Activated effector memory CD4-positive, alpha-beta T cell treated with Interleukin-2 at 50 U/mL for 16 hours (primary cell): ENCODE data around the gene GORASP1.

Experiments used
- DNase-seq: peaks from one replicate; pipeline ENCODE4 v3.0.0-alpha.2; 2020

GORASP1 gene

GRCh38 chr3:39101022-39101689 lies 6.3 kb downstream of the GORASP1 start:
- DNase-seq, result no peak

- DNase-seq, result no peak
Measured at GRCh38 chr3:39100500-39100886, 6.9 kb downstream of the GORASP1 start.

DNA sequence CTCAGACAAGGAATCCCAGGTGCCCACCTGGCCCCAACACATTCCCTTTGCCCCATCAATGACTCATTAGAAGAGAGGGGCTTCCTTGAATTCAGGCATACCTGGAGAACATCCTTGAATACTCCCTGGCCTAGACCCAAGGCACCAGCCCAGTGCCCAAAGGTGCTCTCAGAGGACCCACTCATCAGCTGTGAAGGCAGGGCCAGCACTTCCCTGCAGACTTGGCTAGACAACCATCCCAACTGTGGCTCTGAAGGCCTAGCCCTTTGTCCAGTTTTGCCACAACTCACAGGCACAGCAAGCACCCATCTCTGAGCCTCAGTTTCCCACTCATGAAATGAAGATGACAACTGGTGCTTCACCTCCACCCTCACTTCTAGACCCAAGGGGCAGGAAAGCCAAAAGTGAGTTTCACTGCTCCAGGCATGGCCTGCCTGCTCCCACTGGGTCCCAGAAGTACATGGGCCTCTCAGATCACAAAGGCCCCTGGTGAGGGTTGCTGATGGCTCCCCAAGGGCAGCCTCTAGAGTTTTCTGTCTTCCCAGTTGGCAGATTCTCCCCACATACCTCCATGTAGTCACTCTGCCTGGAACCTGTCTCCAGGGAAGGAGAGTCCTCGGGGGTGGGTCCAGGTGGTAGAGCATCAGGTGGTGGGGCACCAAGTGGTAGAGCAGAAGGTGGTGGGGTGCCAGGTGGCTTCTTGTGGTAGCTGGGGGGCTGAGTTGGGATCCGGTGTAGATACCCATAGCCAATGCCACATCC lies 7.5 kb downstream of the GORASP1 start:
- DNase-seq, result no peak

DNA sequence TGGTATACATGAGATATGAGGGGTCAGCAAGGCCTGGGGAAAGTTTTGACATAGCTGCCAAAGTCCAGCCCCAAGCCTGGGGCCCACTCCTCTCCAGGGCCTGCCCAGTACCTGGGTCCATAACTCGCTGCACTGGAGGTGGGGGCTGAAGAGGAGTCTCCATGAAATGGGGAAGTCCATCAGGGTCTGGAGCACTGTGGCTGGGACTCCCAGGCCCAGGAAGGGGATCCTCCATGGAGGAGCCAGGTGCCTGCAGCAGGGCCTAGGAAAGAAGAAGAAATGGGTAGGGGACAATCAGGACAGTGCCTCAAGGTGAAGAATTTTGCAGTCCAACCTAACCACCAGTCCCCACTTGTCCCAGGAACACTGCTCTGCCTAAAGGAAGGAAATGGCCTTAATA lies 8.2 kb downstream of the GORASP1 start:
- DNase-seq, result no peak

DNA sequence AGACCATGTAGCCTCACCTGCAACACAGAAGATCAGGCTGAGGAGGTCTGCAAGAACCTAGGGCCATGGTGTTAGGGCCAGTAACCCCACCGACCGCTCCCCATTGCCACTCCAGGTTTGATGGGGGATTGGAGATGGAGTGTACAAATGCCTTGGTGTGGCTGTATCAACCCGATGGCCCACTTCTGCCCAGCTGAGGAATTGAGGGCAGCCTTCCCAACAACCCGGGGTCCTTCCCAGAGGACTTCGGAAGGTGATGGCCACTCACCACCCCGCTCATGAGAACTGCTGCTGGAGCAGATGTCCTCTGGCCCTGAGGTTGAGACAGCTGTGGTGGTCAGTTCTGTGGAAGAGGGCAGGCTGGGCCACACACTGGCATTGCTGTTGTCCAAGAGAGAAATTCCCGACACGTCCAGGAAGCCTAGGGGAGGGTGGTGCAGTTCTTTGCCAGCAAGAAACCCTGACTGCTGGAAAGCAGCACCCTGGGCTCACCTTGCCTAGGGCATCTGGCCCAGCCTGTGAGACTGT lies 8.9 kb downstream of the GORASP1 start:
- no peak for DNase-seq

DNA sequence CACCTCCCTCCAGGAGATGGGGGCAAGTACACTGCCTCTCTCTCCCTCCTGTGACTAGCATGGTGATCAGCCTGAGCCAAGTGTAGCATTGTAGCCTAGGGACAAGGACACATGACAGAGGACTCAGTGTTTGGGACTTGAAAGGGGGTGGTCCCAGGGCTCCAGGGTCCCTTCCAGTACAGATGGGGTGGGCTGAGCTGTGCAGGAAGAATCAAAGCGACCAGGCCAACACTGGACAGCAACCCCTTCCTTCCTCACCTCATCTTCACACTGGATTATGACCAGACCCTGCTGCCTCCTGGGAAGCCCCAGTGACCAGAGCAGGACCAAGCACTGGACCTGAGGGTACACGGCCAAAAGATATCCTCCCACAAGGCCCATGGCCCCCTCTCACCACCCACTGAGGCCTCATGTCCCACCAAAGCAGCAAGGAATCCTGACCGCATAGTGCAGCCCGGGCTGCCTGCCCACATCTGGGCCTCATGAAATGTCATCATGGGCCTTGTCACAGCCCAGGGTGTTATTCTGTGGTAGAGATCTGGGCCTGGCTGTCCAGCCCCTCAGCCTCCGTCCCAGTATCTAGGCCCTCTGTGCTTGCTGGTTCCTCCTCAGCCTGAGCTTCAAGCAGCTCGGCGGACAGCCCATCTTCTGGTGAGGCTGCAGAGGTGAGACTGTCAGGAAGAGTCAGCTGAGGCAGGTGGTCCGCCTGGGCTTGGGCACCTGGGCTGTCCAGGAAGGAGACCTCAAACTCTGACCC lies 9.5 kb downstream of the GORASP1 start:
- DNase-seq, result no peak

DNA sequence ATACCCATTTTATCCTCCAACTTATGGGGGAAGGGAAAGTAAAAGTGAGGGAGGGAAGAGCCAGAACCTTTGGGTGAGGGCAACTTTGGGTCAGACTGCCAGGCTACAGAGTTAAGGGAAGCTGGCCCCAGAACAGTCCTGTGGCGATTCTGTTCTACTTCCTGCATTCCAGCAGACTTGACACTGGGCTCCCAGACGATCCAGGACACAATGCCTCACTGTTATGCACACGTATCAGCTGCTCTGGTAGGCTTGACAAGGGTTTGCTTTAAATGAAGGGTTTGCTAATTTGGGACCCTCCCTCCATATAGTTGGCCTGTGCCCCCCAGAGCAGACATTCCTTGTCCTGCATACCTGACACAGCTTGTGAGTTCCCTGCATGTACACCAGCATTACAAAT lies 10.7 kb downstream of the GORASP1 start:
- DNase-seq, result no peak

DNA sequence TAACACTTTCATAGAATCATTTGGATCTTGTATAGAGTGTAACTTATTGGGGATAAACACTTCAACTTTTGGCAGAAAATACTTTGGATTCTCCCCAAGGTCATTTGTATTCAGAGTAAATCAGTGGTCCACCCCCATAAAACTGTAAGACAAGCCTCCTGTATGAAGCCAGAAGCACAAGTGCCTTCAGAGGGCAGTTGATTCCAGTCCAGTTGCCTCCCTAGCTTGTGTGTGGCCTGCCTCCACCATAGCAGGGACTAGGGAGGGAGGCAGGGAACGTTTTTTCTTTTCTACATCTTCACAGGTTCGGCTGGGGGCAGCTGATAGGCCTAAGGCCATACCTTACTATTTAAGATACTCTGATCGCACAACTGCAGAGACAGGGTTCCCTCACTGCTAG lies 11.6 kb downstream of the GORASP1 start:
- DNase-seq, result no peak

GRCh38 chr3:39094851-39095677 lies 12.4 kb downstream of the GORASP1 start:
- DNase-seq, result no peak

DNA sequence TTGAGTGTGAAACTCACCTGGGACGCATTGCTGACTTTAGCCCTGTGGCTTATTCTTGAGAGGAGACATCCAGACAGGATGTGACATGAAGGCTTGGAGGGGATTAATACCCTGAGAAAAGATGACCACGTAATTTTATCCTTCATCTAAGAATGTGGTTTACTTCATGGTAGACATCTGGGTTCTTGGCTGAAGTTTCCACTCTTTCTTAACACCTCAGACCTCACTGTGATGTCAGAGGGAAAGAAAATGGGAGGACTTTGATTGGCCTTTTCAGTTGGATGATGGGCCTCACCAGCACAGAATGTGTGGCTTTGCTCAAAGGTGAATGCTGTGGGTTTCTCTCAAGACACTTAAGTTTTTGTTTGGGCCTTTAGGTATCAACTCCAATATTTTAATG lies 16.5 kb downstream of the GORASP1 start:
- no peak for DNase-seq

GRCh38 chr3:39088889-39089288 lies 18.5 kb downstream of the GORASP1 start:
- no peak for DNase-seq

DNA sequence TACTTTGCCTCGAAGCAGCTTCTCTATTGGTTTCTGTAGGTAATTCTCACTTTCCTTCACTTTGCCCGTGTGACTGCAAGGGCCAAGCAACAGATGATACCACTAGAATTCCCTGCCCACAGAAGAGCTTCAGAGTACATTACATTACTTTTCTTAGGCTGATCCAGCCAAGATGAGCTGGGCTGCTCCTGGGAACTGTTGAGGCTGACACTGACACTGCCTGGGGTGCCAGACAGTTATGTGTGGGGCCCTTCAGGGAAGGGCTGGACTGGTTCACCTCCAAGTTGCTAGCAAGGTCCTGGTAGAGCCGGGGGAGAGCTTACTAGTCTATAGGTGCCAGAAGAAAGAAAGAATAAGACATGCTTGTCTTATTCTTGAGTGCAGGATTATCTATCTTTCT lies 19.0 kb downstream of the GORASP1 start:
- DNase-seq, result no peak

DNA sequence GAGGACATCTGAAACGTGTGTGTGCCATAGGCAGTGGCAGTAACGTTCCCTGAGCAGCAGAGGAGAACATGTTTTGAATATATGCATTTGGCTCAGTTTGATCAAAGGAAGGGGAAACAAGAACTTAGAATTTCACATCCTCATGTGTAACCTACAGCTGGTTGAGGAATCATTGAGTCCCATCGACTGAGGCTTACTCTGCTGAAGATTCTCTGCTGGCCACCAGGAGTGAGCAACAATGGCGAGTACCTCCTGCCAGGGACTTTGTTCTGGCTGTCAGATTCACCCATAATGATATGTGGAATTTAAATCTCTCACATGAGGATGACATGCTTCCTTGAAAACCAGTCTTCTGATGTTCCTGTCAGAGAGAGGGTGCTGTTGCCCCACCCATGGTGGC lies 21.3 kb downstream of the GORASP1 start:
- DNase-seq, result no peak

DNA sequence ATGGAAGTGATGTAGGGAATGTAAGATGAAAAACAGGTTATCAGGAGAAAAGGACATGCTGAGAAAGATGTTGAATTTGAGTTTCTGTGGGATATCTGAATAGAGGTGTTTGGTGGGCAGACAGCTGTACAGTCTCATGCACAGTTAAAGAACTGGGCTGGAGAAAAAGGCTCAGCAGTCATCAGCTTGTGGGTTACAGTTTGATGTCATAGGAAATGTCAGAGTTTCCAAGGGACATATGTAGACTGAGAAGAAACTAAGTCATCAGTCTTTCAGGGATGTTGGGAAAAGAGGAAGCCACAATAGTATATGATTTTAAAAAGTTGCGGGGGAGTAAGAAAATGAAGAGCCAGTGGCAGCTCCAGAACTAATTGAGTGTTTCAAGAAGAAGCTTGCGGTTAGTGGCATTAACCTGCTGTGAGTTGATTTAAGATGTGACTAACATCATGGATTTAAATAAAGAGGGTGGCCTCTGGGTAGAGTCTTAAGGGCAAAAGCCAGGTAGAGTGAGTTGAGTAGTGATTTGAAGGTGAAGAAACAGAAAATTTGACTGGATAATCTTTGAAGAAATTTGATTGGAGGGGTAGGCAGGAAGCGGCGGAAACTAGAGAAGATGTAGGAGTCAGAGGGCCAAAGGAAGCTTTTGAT lies 24.6 kb downstream of the GORASP1 start:
- DNase-seq, result no peak

DNA sequence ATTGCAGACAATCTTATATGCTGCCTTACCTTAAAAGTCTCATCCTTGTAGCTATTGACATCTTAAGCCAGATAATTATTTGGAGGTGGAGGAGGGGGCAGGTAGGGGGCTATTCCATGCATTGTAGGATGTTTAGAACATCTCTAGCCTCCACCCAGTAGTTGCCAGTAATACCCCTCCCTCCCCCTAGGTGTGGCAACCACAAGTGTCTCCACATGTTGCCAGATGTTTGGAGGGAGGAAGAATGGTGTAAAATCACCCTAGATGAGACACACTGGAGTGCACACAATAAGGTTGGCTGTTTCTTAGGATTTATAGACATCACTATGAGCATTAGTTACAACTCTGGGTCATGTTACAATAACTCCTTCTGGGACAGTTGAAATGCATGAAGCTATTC lies 27.4 kb downstream of the GORASP1 start:
- DNase-seq, result no peak

DNA sequence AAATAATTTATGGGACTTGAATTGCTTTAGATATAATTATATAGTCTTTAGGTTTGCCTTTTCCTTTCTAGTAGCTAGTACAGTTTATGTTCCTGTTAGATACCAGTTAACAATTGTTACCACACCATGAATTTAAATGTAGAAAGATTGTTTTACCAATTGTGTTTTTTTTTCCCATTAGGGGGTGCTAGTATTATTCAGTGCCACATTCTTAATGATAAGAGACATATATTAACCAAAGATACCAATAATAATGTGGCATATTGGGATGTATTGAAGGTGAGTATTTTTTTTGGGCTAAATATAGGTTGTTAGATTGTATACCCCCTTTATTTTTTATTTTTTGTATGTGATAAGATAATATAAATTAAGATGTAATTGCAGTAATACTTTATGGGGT lies 27.9 kb downstream of the GORASP1 start:
- DNase-seq, result no peak

GRCh38 chr3:39075910-39076309 lies 31.5 kb downstream of the GORASP1 start:
- no peak for DNase-seq

GRCh38 chr3:39068556-39068955 lies 38.9 kb downstream of the GORASP1 start:
- no peak for DNase-seq

DNA sequence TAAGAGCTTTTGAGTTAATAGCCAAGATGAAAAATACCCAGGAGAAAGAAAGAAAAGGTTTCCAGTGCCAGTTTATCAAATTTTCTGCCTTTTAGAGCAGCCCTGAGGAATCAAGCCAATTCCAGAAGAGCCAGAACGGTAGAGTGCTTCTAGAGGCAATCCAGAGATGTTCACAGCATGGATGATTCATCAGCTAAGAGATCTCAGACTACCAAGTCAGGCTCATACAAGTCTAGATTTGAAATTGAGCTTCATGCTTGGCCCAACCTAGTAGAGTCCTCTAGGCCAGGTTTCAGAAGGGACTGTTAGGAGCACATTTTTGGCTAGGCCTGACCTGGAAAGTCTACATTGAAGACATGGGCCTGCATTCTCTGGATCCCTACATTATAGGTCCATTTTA lies 40.1 kb downstream of the GORASP1 start:
- DNase-seq, result no peak

- no peak for DNase-seq
Measured at GRCh38 chr3:39065197-39065596, 42.2 kb downstream of the GORASP1 start.

DNA sequence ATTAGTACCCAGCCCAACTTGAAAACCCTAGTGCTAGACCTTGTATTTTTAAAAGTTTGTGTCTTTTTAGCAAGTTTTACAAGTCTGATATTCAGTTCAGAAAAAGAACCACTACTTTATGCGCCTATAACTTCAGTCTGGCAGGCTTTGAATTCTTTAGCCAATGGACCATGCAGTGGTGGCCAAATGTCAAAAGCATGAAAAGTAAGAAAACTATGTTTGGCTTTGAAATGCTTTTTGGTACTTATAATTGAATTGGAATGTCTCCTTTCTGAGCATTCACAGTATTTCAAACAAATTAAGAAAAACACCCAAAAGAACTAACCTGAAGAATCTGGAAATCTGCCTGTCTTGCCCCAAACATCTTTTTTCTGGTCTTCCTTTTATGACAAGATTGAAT lies 42.8 kb downstream of the GORASP1 start:
- no peak for DNase-seq

DNA sequence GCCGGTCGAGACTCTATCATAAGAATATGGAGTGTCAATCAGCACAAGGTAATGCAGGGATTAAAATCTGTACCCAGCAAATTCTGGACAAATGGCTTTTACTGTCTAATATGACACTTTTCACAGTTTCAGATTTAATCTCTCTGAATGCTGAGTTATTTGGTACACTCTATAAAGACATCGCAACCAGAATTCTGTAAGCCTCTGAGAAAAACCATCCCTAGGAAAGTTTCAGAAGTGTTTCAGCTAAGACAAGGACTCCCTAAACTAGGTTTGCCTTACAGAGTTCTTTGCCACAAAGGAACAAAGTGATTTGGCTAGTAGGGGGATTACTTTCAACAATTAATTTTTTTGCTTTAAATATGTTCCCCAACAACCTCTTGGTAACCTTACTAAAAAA lies 44.3 kb downstream of the GORASP1 start:
- no peak for DNase-seq
